HG03565 (cell line): ENCODE results near the gene CNTLN.
A peak's percentile ranks its signal among the peaks of the same experiment; 100 is the strongest.
"Not testable (repeated sequence)": the region's sequence is repeated elsewhere in the genome, so short reads cannot be mapped to it uniquely, and the experiment has no call there.

Experiments
- ATAC-seq: cut with Tn5 transposase; IDR thresholded peaks from one replicate; pipeline ENCODE4 v1.9.1; 2021; ENCODE audit warnings: mild to moderate bottlenecking, moderate library complexity; ENCODE audit not compliant: unreplicated experiment

Gene CNTLN

DNA sequence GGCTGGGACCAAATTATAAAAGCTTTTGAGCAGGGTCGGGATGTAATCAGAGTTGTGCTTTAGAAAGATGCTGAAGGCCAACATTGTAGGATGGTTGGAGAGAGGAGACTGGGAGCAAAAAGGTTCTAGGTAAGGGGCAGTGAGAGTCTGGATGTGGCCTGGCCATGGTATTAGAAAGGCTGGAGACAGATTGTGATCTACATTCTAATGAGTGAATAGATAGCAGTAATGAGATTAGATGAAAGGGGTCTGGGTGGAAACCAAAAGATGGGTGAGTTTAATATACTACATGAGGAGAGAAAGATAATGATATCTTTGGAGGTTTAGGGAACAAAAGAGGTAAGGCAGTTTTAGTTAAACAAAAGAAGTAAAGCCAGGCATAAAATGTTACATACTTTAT lies 355.3 kb downstream of the CNTLN start:
- no peak for ATAC-seq

DNA sequence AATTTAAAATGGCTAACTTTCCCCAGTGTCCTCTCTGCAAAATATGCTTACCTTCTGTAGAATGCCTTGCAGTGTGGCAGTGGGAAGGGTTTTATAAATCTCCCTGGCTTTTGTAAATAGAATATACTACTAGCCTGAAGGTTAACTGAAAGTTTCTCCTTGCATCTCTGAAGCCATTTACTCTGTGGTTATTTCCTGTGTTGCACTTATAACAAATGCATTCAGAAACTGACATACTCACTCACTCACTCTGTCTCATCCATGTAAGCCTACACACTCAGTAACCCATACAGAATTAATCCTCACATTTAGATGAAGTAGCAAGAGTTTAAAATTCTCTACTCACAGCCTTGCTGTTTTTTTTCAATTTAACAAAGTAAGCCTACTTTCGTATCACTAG lies 356.9 kb downstream of the CNTLN start:
- no peak for ATAC-seq

DNA sequence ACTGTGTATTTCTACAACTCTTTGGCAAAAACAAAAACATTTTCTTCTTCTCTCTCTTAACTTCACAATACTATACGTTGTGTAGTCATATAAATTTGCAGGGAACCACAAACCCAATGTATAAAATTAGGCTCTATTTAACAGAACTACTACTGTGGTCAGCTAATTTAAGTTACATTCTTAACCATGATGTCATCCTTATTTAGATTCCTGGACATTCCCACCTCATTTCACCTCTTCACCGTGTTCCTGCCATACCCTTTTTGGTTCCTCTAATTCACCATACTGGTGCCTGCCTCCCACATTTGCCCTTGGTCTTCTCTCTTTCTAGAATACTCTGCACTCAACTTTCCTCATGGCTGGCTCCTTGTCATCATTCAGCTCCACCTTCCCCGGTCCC lies 368.4 kb downstream of the CNTLN start:
- no peak for ATAC-seq

DNA sequence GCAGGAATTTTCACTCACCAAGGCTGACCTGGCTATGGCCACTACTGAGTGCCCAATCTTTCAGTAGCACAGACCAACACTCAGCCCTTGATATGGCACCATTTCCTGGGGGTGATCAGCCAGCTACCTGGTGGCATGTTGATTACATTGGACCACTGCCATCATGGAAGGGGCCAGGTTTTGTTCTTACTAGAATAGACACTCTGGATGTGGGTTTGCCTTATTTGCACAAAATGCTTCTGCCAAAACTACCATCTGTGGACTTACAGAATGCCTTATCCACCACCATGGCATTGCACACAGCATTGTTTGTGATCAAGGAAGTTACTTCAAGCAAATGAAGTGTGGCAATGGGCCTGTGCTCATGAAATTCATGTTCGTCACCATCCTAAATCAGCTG lies 374.3 kb downstream of the CNTLN start:
- no peak for ATAC-seq

DNA sequence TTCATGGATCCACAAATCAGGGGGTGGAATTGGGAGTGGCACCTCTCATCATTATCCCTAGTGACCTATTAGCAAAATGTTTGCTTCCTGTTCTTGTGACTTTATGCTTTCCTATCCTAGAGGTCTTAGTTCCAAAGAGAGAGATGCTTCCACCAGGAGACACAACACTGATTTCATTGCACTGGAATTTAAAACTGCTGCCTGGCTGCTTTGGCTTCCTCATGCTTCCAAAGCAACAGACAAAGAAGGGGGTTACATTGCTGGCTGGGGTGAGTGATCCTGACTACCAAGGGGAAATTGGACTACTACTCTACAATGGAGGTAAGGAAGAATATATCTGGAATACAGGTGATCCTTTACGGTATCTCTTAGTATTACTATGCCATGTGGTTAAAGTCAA lies 374.9 kb downstream of the CNTLN start:
- ATAC-seq: no peak

DNA sequence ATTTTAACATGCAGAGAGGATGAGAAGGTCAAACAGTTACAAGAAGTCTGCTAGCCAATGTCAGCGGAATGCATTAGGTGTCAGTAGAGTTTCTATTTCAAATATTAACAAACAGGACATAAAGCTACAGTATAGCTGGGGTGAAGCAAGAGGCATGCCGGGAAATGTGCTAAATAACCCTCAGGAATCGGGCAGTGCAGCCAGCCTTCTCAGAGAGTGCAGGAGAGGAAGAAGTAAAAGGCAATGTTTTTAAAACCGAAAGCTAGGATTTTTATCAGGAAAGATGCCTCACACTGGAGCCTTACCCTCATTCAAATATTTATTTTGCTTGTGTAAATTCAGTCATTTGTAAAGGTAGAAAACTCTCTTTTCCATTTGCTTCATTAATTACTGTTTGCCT lies 384.9 kb downstream of the CNTLN start:
- ATAC-seq: no peak

DNA sequence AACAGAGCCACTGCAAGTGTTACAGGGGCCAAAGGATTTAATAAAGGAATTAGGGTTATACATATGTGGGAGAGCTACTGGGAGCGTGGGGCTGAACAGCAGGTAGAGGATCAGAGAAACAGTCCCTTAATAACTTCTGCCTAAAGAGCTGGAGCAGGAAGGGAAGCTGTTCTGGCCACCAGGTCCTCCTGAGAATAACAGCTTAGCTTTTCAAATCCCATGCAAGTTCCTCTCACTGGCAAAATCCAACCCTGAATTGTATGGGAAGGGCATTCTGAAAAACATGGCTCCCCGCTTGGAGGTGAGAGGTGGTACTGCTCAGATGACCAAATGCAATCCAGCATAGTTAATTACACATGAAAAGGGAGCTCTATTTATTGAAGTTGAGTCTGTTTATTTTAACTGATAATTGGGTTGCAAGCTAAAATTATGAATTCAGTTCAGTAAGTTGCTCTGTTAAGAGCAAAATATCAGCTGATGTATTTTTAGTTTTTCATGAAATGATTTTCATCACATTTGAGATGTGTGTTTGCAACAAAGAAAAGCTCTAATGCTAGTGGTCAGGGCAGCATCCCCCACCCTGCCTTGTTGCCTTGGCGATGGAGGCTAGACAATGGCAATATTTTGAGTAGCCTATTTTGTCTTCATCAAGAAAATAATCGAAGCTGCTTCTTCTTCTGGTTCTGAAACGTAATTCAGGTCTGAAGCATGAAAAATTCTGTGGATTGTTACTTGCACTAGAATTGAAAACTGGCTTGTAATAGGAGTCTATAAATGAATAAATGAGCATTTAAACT lies 385.6 kb downstream of the CNTLN start:
- no peak for ATAC-seq

DNA sequence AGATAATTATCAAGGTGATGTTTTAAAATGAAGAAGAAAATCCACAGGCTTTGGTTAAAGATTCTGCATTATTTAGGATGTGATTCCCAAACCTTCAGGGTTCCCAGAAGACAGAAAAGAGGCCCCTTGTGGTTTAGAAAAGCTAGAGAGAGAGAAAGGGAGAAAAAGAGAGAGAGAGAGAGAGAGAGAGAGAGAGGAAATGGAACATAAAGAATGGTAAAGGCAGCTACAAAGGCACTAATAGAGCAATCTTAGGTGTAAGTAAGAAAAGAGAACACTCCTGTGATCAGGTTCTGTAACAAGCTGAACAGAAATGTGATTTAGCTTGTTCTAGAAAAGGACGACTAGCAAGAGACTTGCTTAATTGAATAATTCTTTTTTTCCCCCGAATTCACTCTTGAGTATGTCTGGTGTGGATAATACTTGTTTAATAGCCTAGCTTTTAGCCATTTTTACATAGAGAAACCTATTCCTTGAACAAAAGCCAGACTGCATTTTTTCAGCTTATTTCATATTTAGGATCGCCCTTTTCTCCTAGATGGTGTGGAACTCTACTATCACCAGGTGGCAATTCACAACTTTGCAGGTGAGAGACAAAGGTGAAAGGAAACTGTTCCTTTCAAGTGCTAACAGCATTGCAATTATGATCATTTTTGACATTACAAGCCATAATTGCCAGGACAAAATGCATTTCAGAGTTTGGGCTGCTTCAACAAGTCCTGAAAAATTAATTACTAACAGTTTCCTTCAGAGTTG lies 386.4 kb downstream of the CNTLN start:
- ATAC-seq: no peak

DNA sequence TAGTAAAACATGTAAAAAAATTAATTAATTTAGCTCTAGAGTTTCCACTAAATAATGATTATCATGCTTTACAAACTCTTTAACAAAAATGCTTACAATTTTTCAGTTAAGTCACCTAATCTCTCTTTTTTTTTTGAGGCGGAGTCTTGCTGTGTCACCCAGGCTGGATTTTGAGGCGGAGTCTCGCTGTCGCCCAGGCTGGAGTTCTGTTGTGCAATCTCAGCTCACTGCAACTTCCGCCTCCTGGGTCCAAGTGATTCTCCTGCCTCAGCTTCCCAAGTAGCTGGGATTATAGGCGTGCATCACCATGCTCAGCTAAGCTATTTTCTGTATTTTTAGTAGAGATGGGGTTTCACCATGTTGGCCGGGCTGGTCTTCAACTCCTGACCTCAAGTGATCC lies 391.9 kb downstream of the CNTLN start:
- not testable (repeated sequence) for ATAC-seq

DNA sequence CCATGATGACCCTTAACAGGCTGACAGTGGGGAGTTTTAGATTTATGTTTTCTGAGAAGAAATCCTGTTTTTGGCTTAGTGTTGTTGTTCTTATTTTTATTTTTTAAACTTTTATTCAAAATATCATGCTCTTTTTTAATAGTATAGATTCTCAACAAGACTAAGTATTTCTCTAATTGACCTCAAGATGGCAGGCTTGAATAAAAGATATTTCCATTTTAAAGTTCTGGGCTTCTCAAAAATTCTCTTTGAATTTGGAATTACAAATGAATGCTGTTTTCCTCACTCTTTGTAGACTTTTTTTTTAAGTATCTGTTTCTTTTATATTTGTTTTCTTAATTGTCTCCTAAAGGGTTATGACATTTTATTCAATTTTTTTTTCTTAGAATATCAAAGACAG lies 394.0 kb downstream of the CNTLN start:
- no peak for ATAC-seq

DNA sequence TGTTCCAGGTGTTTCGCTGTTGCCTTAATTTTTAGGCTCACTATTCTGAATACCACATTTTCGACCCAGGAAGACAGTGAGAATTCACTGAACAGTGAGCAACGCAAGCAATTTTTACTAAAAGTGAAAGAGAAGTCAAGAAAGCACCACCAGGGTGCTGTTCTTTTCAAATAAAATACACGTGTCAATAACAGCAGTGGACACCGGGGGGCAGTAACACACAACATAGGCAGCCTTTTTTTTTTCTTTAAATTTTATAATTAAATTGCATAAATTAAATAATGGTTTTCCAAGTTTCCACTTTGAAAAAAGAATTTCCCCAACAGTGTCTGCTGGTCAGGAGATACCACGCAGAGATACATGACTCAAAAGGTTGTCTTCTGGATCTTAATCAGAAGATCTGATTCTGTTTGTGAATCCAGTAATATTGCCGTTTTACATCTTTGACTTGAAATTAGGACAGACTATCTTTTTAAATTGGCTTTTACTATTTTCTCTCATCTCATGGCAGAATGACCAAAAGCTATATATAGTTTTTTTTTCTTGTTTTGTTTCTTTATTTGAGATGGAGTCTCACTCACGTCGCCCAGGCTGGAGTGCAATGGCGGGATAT lies 396.9 kb downstream of the CNTLN start:
- peak; percentile 80 for ATAC-seq

DNA sequence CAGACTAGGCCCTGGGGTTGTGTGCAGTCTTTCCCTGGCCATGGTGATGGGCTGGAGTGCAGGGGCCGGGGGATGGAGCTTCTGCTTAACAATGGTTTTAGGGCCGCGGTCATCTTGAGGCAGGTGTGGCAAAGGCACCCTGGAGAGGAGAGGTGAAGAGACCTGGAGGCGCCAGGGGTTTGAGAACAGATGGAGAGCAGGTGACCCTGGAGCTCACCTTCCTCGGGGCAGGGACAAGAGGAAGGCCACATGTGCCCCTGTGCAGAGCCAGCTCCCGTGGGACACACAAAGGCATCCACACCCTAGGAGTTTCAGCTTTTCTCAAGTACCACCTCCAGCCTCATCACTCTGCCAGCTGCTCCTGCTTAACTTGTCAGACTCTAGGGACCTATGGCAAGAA lies 397.6 kb downstream of the CNTLN start:
- no peak for ATAC-seq

DNA sequence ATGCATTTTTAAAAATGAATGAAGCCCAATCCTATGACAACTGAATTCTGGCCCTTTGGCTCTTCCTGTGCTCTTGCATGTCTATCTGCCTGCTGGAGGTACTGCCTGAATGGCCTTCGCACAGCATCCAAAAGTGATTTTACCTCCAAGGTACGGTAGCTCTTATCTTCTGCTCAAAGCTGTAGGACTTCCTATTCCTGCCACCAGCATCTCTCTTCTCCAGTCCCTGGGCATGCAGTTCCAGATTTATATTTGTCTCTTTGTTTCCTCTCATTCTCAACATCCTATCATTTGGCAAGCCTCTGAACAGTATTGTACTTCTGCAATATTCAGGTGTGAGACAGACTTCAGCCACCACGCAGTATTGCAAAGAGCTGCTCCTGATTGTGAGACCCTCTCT lies 400.3 kb downstream of the CNTLN start:
- no peak for ATAC-seq

DNA sequence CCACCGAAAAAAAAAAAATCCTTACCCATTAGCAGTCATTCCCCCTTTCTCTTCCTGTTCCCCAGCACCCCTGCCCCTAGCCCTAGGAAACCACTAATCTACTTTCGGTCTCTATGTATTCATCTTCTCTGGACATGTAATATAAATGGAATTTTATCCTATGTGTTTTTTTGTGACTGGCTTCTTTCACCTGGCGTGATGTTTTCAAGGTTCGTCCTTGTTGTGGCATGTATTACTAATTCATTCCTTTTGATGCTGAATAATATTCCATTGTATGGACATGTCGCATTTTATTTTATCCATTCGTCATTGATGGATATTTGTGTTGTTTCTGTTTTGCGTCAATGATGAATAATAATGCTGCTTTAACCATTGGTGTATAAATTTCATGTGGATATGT lies 401.2 kb downstream of the CNTLN start:
- no peak for ATAC-seq

DNA sequence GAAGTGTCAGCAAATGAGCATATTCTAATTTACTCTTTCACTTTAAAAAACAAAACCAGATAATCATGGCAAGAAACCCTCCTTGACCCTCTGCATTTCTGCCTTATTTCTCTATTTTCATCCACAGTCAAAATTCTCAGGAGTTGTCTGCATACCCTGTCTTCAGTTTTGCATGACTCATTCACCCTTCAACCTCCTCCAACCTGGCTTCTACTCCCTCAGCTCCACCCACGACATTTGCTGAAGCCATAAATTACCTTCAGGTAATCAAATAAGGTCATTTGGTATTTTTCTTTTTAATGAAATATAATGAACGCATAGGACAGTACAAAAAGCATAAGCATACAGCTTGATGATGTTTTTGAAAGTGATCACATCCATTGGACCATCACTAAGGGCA lies 416.2 kb downstream of the CNTLN start:
- no peak for ATAC-seq
